Neural cell (in vitro differentiated cells): ENCODE data around the gene PDE3A. TPM values are rescaled to one million over a fixed set of nuclear protein-coding genes. Genes with fewer than 3 reads are reported as not detected.

Experiments
- H2AFZ ChIP-seq: fragments of 200-600, 300-800 bp; sonication (generic), shearing (Covaris generic); 2 replicates; pipeline ENCODE4 v1.6.0; 2014; ENCODE audit warnings: low read depth, mild to moderate bottlenecking, antibody characterized with exemption, low read length, moderate library complexity
- H3F3A ChIP-seq: fragments of 200-600 bp; shearing (Covaris generic); 2 replicates; pipeline ENCODE4 v1.6.1; 2016; ENCODE audit warnings: mild to moderate bottlenecking, moderate library complexity, mixed read lengths, antibody characterized with exemption, low read length; ENCODE audit not compliant: insufficient read depth, poor library complexity, severe bottlenecking
- H3K27ac ChIP-seq: fragments of 200-600, 300-800 bp; sonication (generic), shearing (Covaris generic); 2 replicates; pipeline ENCODE4 v1.5.1; 2014; ENCODE audit warnings: mild to moderate bottlenecking, low read length, moderate library complexity
- H3K27me3 ChIP-seq: fragments of 300-800, 200-600 bp; sonication (generic), shearing (Covaris generic); 2 replicates; pipeline ENCODE4 v1.6.0; 2014; ENCODE audit warnings: mild to moderate bottlenecking, low read depth, low read length, moderate library complexity; ENCODE audit not compliant: insufficient read depth
- H3K36me3 ChIP-seq: fragments of 300-800, 200-600 bp; sonication (generic), shearing (Covaris generic); 2 replicates; pipeline ENCODE4 v1.5.1; 2014; ENCODE audit warnings: mild to moderate bottlenecking, antibody characterized with exemption, low read length, moderate library complexity; ENCODE audit not compliant: insufficient read depth
- H3K4me2 ChIP-seq: fragments of 300-800, 200-600 bp; sonication (generic), shearing (Covaris generic); 2 replicates; pipeline ENCODE4 v1.6.0; 2014; ENCODE audit warnings: mild to moderate bottlenecking, low read length
- H3K4me3 ChIP-seq: fragments of 300-800, 200-600 bp; sonication (generic), shearing (Covaris generic); 2 replicates; pipeline ENCODE4 v1.5.1; 2014; ENCODE audit warnings: mild to moderate bottlenecking, low read length, moderate library complexity
- H3K79me2 ChIP-seq: fragments of 200-600 bp; shearing (Covaris generic); replicated peaks from 2 replicates; pipeline ENCODE4 v1.6.0; 2014; ENCODE audit warnings: mild to moderate bottlenecking, low read length, moderate library complexity; ENCODE audit not compliant: insufficient read depth
- H3K9ac ChIP-seq: fragments of 300-800, 200-600 bp; sonication (generic), shearing (Covaris generic); 2 replicates; pipeline ENCODE4 v1.6.1; 2016; ENCODE audit warnings: mild to moderate bottlenecking, low read length, mixed read lengths
- H3K9me2 ChIP-seq: fragments of 200-600 bp; shearing (Covaris generic); 2 replicates; pipeline ENCODE4 v1.6.1; 2016; ENCODE audit warnings: mild to moderate bottlenecking, low read length, mixed read lengths; ENCODE audit not compliant: insufficient read depth
- H3K9me3 ChIP-seq: fragments of 200-600, 300-800 bp; sonication (generic), shearing (Covaris generic); 2 replicates; pipeline ENCODE4 v1.6.1; 2016; ENCODE audit warnings: mild to moderate bottlenecking, mixed run types, low read length, moderate library complexity, mixed read lengths
- H4K20me1 ChIP-seq: fragments of 200-600 bp; shearing (Covaris generic); 2 replicates; pipeline ENCODE4 v1.6.1; 2016; ENCODE audit warnings: mild to moderate bottlenecking, mixed run types; ENCODE audit not compliant: insufficient read depth
- EP300 ChIP-seq: fragments of 450-650 bp; conservative IDR thresholded peaks from 2 replicates; pipeline ENCODE4 v1.6.1; 2014; ENCODE audit warnings: antibody characterized with exemption, mild to moderate bottlenecking, moderate library complexity; ENCODE audit not compliant: poor library complexity, severe bottlenecking
- EZH2 ChIP-seq: fragments of 200-600, 300-800 bp; shearing (Covaris generic), sonication (generic); IDR thresholded peaks from 2 replicates; pipeline ENCODE4 v1.6.1; 2014; ENCODE audit warnings: antibody characterized with exemption, low read length, borderline replicate concordance, mild to moderate bottlenecking; ENCODE audit not compliant: insufficient read depth, poor library complexity, severe bottlenecking
- MXI1 ChIP-seq: fragments of 450-650 bp; conservative IDR thresholded peaks from 2 replicates; pipeline ENCODE4 v1.6.1; 2014; ENCODE audit warnings: antibody characterized with exemption, mild to moderate bottlenecking; ENCODE audit not compliant: poor library complexity, severe bottlenecking
- POLR2AphosphoS5 ChIP-seq: IDR thresholded peaks from 2 replicates; pipeline ENCODE4 v1.6.1; 2012
- RAD21 ChIP-seq: fragments of 450-650 bp; conservative IDR thresholded peaks from 2 replicates; pipeline ENCODE4 v1.6.1; 2014; ENCODE audit warnings: antibody characterized with exemption, mild to moderate bottlenecking, moderate library complexity
- SMC3 ChIP-seq: fragments of 450-650 bp; conservative IDR thresholded peaks from 2 replicates; pipeline ENCODE4 v1.6.1; 2014; ENCODE audit warnings: antibody characterized with exemption, mild to moderate bottlenecking, moderate library complexity; ENCODE audit not compliant: poor library complexity
- TAF1 ChIP-seq: IDR thresholded peaks from 2 replicates; pipeline ENCODE4 v1.6.1; 2012; ENCODE audit warnings: low read depth
- polyA plus RNA-seq: library from polyadenylated mRNA; depleted of rRNA; stranded (reverse); fragments of >200 nt; gene quantifications from 2 replicates; pipeline ENCODE4 v1.2.3, GENCODE V29; 2014
- TF ChIP-seq, protein P1 (sequence below): fragments of 450-650 bp; IDR thresholded peaks from 2 replicates; pipeline ENCODE4 v1.5.1; 2014; ENCODE audit warnings: antibody characterized with exemption, mild to moderate bottlenecking, moderate library complexity; ENCODE audit not compliant: poor library complexity, severe bottlenecking
- TF ChIP-seq, protein P2 (sequence below): IDR thresholded peaks from 2 replicates; pipeline ENCODE4 v1.6.1; 2012; ENCODE audit warnings: borderline replicate concordance

PDE3A gene
- polyA plus RNA-seq, 1 donor from 2014 or later, result 0.94 TPM

DNA sequence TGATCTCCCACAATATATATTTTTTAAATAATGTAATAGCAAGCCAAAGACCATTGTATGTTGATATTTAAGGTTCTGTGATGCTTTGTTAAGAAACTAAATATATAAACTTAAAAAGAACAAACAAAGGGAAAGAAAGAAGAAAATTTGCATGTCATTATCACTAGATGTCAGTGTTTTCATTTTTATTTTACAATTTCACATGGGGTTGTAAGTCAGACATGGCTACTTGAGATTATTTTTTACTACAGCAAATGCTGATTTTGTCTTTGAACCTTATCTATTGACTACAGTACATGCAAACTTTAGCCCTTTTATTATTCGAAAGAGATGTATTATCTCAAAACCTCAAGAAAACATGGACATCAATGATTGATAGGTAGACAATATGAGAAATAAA lies 362.9 kb downstream of the PDE3A start:
- Histone ChIP-seq H3K36me3 (no peaks in the 10 kb centered on the region), H3K4me3 (no peak overlapping the region), H3K9me2 (no peaks in the 10 kb centered on the region), H3K4me2 (no peak overlapping the region), H3K9me3 (no peaks in the 10 kb centered on the region), H3K27ac (no peak overlapping the region), H3K9ac (no peak overlapping the region), H3F3A (no peaks in the 10 kb centered on the region), H4K20me1 (no peaks in the 10 kb centered on the region), H3K27me3 (no peaks in the 10 kb centered on the region), H3K79me2 (no peaks in the 10 kb centered on the region), H2AFZ (no peak overlapping the region)
- TF ChIP-seq RAD21, result no peak
- no peak for TF ChIP-seq EP300
- no peak for TF ChIP-seq SMC3
- TF ChIP-seq TAF1, result no peak
- TF ChIP-seq POLR2AphosphoS5, result no peak
- no peak for TF ChIP-seq EZH2
- TF ChIP-seq, protein P1, sequence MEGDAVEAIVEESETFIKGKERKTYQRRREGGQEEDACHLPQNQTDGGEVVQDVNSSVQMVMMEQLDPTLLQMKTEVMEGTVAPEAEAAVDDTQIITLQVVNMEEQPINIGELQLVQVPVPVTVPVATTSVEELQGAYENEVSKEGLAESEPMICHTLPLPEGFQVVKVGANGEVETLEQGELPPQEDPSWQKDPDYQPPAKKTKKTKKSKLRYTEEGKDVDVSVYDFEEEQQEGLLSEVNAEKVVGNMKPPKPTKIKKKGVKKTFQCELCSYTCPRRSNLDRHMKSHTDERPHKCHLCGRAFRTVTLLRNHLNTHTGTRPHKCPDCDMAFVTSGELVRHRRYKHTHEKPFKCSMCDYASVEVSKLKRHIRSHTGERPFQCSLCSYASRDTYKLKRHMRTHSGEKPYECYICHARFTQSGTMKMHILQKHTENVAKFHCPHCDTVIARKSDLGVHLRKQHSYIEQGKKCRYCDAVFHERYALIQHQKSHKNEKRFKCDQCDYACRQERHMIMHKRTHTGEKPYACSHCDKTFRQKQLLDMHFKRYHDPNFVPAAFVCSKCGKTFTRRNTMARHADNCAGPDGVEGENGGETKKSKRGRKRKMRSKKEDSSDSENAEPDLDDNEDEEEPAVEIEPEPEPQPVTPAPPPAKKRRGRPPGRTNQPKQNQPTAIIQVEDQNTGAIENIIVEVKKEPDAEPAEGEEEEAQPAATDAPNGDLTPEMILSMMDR, result no peak
- TF ChIP-seq MXI1, result no peak
- TF ChIP-seq, protein P2, sequence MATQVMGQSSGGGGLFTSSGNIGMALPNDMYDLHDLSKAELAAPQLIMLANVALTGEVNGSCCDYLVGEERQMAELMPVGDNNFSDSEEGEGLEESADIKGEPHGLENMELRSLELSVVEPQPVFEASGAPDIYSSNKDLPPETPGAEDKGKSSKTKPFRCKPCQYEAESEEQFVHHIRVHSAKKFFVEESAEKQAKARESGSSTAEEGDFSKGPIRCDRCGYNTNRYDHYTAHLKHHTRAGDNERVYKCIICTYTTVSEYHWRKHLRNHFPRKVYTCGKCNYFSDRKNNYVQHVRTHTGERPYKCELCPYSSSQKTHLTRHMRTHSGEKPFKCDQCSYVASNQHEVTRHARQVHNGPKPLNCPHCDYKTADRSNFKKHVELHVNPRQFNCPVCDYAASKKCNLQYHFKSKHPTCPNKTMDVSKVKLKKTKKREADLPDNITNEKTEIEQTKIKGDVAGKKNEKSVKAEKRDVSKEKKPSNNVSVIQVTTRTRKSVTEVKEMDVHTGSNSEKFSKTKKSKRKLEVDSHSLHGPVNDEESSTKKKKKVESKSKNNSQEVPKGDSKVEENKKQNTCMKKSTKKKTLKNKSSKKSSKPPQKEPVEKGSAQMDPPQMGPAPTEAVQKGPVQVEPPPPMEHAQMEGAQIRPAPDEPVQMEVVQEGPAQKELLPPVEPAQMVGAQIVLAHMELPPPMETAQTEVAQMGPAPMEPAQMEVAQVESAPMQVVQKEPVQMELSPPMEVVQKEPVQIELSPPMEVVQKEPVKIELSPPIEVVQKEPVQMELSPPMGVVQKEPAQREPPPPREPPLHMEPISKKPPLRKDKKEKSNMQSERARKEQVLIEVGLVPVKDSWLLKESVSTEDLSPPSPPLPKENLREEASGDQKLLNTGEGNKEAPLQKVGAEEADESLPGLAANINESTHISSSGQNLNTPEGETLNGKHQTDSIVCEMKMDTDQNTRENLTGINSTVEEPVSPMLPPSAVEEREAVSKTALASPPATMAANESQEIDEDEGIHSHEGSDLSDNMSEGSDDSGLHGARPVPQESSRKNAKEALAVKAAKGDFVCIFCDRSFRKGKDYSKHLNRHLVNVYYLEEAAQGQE, result no peak
